ENCODE results near the gene ZNF462.

ZNF462 gene

DNA sequence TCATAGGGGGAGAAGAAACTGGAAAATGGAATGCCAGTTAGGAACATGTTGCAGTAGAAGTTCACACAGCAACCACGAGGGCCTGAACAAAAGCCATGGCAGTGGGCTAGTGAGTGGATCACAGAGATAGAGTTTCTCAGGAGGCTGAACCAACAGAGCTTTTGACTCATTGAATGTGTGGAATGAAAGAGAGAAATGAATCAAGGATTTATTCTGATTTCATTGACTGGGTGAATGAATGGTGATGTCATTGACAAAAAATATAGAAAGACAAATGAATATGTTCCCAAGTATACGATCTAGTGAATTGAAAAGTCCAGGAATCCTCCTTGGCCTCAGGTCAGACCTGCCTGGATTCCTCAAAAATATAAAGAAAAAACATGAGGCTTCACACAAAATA is 99.2 kb downstream of the ZNF462 start:
- TF ChIP-seq, protein P1, sequence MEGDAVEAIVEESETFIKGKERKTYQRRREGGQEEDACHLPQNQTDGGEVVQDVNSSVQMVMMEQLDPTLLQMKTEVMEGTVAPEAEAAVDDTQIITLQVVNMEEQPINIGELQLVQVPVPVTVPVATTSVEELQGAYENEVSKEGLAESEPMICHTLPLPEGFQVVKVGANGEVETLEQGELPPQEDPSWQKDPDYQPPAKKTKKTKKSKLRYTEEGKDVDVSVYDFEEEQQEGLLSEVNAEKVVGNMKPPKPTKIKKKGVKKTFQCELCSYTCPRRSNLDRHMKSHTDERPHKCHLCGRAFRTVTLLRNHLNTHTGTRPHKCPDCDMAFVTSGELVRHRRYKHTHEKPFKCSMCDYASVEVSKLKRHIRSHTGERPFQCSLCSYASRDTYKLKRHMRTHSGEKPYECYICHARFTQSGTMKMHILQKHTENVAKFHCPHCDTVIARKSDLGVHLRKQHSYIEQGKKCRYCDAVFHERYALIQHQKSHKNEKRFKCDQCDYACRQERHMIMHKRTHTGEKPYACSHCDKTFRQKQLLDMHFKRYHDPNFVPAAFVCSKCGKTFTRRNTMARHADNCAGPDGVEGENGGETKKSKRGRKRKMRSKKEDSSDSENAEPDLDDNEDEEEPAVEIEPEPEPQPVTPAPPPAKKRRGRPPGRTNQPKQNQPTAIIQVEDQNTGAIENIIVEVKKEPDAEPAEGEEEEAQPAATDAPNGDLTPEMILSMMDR (conservative IDR thresholded peaks at IDR 0.05; ENCODE audit: control insufficient read depth, insufficient read depth, low read depth, low read length), result no peak
- no peak overlapping the region for H3K4me3 ChIP-seq (ENCODE audit: control insufficient read depth, low read depth, low read length)
- peak; percentile 56 for DNase-seq (ENCODE audit: low read depth)

DNA sequence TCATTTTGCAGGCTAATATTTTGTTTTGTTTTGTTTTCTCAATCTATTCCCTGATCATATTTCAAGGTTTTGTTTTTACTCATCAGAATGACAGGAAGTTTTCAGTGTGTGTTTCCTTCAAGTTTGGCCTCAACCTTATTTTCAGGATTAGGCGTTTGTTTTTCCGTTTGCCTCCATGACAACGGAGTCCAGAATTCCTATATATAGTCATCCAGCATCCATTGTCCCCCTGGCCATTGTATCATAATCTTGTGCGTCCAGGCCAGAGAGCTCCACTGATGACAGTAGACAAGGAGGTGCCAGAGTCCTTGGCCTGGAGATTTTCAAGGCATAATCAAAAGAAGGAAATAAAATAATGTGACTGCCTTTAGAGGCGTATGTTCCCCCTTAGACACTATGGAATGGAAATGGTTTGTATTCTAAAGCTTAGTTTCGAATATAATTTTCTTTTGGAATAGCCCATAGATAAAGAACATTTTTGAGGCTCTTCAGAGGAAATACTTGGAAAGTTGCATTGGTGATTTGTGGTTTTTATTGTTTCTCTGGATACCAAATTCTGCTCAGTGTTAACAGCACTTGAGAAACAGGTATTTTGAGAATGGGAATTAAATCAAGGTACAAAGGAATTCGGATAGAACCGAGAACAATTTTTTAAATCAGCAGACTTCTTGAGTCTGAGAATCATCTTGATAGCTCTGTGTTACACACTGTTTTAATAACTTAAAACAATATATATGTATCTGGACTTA is 99.8 kb downstream of the ZNF462 start:
- peak; percentile 45 for DNase-seq (ENCODE audit: low read depth)
- H3K4me3 ChIP-seq (ENCODE audit: control insufficient read depth, low read depth, low read length), result no peak overlapping the region
- TF ChIP-seq, protein P1 (conservative IDR thresholded peaks at IDR 0.05; ENCODE audit: control insufficient read depth, insufficient read depth, low read depth, low read length), result no peak

DNA sequence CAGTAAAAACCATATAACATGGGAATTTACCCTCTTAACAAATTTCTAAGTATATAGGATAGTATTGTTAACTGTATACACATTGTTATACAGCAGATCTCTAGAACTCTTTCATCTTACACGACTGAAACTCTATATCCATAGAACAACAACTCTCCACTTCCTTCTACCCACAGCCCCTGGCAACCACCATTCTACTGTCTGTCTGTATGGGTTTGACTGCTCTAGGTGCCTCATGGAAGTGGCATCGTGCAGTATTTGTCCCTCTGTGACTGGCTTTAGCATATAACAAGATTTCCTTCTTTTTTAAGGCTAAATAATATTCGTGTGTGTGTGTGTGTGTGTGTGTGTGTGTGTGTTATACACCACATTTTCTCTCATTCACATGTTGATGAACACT is 100.7 kb downstream of the ZNF462 start:
- H3K4me3 ChIP-seq (ENCODE audit: control insufficient read depth, low read depth, low read length), result no peak overlapping the region
- TF ChIP-seq, protein P1 (conservative IDR thresholded peaks at IDR 0.05; ENCODE audit: control insufficient read depth, insufficient read depth, low read depth, low read length), result no peak
- no peak for DNase-seq (ENCODE audit: low read depth)

DNA sequence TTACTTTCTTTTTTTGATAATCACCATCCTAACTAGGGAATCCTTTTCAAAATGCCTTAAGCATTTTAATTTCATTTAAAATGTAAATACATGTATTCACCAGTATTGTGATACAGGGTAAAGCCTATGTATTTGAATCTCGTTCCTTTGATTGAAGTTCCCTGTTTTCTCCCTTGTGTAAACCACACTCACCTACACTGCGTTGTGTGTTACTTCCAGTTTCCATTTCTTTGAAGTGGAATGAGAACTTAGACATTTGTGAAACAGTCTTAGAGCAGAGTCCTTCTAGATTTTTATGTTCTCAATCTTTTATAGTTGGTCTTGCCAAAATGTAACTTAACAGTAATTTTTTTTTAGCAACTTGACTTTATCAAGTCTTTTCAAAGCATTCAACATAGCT is 101.4 kb downstream of the ZNF462 start:
- no peak for DNase-seq (ENCODE audit: low read depth)
- TF ChIP-seq, protein P1 (conservative IDR thresholded peaks at IDR 0.05; ENCODE audit: control insufficient read depth, insufficient read depth, low read depth, low read length), result no peak
- H3K4me3 ChIP-seq (ENCODE audit: control insufficient read depth, low read depth, low read length), result no peak overlapping the region

DNA sequence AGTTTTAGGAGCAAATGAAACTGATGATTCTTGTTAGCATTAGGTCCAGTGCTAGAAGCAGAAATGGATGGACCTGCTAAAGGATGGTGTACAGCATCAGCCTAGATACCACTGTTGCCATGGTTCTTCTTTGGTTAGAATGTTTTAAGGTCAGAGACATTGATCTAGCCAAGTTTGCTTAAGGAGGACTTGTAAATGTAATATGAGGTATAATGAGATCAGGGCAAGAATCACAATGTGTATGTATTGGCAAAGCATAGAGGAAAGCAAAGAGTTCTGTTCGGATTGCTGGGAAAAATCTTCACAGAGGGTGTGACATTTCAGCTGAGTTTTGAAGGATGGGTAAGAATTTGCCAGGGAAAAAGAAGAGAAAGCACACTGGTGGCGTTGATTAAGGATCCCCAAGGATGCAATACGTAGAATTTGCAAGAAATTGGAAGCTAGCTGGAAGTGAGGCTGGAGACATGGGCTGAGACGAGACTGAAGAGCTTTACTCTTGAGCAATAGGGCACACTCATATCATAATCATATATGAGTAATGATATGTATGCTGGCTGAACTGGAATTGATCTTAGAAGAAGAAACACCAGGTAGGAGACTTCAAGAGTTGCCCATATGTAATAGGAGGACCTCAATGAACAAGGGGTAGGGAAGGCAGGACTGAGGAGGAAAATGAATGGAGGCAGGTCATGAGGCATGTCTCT is 102.0 kb downstream of the ZNF462 start:
- DNase-seq (ENCODE audit: low read depth), result peak; percentile 78
- TF ChIP-seq, protein P1 (conservative IDR thresholded peaks at IDR 0.05; ENCODE audit: control insufficient read depth, insufficient read depth, low read depth, low read length), result no peak
- H3K4me3 ChIP-seq (ENCODE audit: control insufficient read depth, low read depth, low read length), result no peak overlapping the region

DNA sequence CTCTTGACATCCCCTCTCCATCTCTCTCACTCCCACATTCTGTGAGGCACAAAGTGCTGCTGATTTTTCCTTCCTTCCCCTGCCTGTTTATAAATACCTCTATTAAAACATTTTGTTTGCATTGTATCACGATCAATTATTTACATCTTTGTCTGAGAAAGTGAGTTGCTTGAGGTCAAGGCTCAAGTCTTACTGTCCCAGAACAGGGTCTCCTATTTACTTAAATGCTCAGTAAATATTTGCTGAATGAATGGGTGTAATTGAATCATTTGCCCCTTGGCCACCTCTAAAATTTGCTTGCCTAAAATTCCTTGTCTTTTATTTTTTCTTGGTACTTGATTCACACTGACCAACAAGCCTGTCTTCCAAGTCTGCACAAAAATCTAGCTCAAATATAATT is 103.5 kb downstream of the ZNF462 start:
- no peak for DNase-seq (ENCODE audit: low read depth)
- H3K4me3 ChIP-seq (ENCODE audit: control insufficient read depth, low read depth, low read length), result no peak overlapping the region
- TF ChIP-seq, protein P1 (conservative IDR thresholded peaks at IDR 0.05; ENCODE audit: control insufficient read depth, insufficient read depth, low read depth, low read length), result no peak
